Type B pancreatic cell (in vitro differentiated cells): ENCODE measurements around the gene ACTN4. TPM values are rescaled to one million over a fixed set of nuclear protein-coding genes. Genes with fewer than 3 reads are reported as not detected.
A peak's percentile ranks its signal among the peaks of the same experiment; 100 is the strongest.

Source experiments
- DNase-seq: peaks from one replicate; pipeline ENCODE4 v3.0.0; 2021; ENCODE audit warnings: mixed read lengths; ENCODE audit not compliant: unreplicated experiment; ENCODE audit errors: extremely low spot score
- H3K27ac Mint-ChIP-seq: 2 replicates; pipeline ENCODE4 v1.8.0; 2021; ENCODE audit warnings: mild to moderate bottlenecking, mixed read lengths
- H3K27me3 Mint-ChIP-seq: 2 replicates; pipeline ENCODE4 v1.8.0; 2021; ENCODE audit warnings: mixed read lengths
- H3K36me3 Mint-ChIP-seq: 2 replicates; pipeline ENCODE4 v1.8.0; 2021; ENCODE audit warnings: mixed read lengths
- H3K4me1 Mint-ChIP-seq: one replicate; pipeline ENCODE4 v1.8.0; 2021; ENCODE audit warnings: mixed read lengths; ENCODE audit not compliant: unreplicated experiment
- H3K4me3 Mint-ChIP-seq: 2 replicates; pipeline ENCODE4 v1.8.0; 2021; ENCODE audit warnings: mild to moderate bottlenecking, mixed read lengths
- H3K9me3 Mint-ChIP-seq: 2 replicates; pipeline ENCODE4 v1.8.0; 2021; ENCODE audit warnings: mixed read lengths
- total RNA-seq: library from RNA; stranded (reverse); gene quantifications from 2 replicates; pipeline ENCODE4 v1.2.1, GENCODE V29; 2021; ENCODE audit warnings: low replicate concordance
- TF ChIP-seq, protein P1 (sequence below): fragments of 200-600 bp; sonication (generic); conservative IDR thresholded peaks from 2 replicates; pipeline ENCODE4 v1.5.0; 2021; ENCODE audit warnings: antibody characterized with exemption, mild to moderate bottlenecking

ACTN4 gene
- total RNA-seq, 1 donor from 2014 or later: 475 TPM

DNA sequence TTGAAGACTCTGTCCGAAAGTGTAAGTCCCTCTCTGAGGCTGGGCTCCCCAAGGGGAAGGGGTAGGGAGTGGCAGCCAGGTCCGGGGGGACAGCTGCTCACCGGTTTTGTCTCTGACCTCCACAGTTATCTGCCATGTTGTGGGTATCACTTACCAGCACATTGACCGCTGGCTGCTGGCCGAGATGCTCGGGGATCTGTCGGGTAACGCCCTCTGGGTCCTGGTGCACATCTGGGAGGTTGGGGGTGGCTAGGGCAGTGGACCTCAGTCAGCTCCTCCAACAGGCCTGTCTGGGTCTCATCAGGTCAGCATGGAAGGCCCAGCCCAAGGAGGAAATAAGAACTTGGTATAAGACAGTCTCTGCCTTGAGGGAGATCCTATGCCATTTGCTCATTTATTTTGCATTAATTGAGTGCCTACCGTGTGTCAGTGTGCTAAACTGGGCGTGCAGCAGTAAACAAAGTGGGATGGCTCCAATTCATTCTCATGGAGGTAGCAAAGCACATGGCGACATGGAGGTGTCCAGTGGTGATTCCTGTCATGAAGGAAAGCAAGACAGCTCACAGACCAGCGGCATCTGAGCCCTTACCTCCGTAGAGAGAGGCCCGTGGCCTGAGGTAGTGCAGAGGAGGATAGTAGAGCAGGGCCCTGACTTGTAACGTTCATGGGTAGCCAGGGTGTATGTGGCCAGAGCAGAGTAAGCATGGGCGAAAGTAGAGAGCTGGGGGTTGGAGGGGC, 14.8 kb upstream of the ACTN4 start:
- H3K9me3 Mint-ChIP-seq: no peaks in the 10 kb centered on the region
- H3K27ac Mint-ChIP-seq: peak overlapping the region; percentile 14
- TF ChIP-seq, protein P1, sequence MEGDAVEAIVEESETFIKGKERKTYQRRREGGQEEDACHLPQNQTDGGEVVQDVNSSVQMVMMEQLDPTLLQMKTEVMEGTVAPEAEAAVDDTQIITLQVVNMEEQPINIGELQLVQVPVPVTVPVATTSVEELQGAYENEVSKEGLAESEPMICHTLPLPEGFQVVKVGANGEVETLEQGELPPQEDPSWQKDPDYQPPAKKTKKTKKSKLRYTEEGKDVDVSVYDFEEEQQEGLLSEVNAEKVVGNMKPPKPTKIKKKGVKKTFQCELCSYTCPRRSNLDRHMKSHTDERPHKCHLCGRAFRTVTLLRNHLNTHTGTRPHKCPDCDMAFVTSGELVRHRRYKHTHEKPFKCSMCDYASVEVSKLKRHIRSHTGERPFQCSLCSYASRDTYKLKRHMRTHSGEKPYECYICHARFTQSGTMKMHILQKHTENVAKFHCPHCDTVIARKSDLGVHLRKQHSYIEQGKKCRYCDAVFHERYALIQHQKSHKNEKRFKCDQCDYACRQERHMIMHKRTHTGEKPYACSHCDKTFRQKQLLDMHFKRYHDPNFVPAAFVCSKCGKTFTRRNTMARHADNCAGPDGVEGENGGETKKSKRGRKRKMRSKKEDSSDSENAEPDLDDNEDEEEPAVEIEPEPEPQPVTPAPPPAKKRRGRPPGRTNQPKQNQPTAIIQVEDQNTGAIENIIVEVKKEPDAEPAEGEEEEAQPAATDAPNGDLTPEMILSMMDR: no peak
- H3K36me3 Mint-ChIP-seq: peaks cover 21% of the 10 kb centered on the region
- no peak overlapping the region for H3K4me3 Mint-ChIP-seq
- no peak for DNase-seq
- peaks cover 22% of the 10 kb centered on the region for H3K4me1 Mint-ChIP-seq
- no peaks in the 10 kb centered on the region for H3K27me3 Mint-ChIP-seq

DNA sequence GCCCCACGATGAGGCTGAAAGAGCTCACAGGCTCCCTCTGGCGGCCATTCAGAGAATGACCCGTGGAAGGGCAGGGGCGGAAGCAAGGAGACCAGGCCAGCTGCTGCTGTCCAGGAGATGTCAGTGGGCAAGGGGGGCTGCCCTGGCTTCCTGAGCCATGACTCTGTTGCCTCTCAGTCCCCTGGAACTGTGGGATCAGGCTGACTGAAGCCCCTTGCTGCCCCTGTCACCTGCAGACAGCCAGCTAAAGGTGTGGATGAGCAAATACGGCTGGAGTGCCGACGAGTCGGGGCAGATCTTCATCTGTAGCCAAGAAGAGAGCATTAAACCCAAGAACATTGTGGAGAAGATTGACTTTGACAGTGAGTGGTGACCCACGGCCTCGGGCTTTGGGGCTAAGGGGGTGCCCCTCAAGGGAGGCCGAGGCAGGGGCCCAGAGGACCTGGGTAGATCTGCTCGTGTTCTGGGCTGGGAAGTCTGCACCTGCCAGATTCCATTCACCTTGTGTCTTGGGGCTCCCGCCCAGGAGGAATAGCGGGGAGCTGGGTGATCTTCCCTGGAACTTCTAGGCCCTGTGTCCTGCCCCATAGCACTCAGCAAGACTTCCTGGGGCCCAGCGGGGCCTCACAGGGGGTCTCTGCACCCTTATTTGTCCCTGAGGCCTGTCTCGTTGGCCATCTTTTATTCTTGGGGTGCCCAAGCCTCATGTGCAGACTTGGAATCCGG, 12.5 kb upstream of the ACTN4 start:
- no peaks in the 10 kb centered on the region for H3K9me3 Mint-ChIP-seq

DNA sequence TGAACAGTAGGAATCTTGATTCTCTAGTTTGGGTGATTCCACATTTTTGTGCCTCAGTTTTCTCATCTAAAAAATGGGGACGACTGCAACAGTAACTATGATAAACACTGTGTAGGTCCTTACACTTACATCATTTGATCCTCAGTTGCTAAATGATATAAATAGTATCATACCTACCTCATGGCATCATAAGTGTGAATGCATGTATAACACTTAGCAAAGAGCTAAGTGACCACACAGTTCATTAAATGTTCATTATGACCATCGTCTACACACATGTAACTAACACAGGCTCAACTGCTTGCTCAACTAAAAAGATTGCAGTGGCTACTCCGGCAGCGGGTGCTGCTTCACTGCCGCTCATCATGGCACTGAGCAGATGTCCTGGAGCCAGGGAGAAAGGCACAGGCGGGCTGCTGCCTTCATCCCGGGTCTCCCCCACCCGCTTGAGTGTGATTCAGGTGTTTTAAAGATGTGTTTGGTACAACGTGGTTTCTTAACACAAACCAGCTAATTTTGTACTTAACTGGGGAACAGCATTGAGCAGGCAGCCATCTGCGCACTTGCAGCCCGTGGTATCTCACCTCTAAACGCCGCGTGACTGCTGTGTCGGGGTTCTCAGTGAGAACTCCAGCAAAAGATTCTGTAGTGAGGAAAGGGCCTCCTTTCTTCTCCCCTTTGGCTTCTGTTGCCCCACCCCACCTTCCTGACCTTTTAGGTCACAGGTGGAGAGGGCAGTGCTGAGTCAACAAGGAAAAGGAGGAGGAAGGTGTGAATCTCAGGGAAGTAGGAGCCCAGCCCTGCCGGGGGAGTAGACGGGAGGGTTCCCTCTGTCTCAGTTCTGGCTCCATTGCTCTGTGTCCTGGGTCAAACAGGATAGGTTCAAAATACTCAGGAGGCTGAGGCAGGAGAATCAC, 11.7 kb upstream of the ACTN4 start:
- H3K36me3 Mint-ChIP-seq: peaks cover 19% of the 10 kb centered on the region
- H3K27me3 Mint-ChIP-seq: no peaks in the 10 kb centered on the region
- H3K27ac Mint-ChIP-seq: no peak overlapping the region
- TF ChIP-seq, protein P1: no peak
- H3K4me1 Mint-ChIP-seq: peaks cover 22% of the 10 kb centered on the region
- DNase-seq: no peak
- H3K4me3 Mint-ChIP-seq: no peak overlapping the region
- no peaks in the 10 kb centered on the region for H3K9me3 Mint-ChIP-seq

More for the DNA sequence above, 12.5 kb upstream of the ACTN4 start:
- Mint-ChIP-seq H3K4me3 (peak overlapping the region; percentile 6), H3K4me1 (peaks cover 22% of the 10 kb centered on the region), H3K36me3 (peaks cover 19% of the 10 kb centered on the region), H3K27ac (peak overlapping the region; percentile 68), H3K27me3 (no peaks in the 10 kb centered on the region)
- peak; percentile 84 for DNase-seq
- TF ChIP-seq, protein P1: peak; percentile 98

DNA sequence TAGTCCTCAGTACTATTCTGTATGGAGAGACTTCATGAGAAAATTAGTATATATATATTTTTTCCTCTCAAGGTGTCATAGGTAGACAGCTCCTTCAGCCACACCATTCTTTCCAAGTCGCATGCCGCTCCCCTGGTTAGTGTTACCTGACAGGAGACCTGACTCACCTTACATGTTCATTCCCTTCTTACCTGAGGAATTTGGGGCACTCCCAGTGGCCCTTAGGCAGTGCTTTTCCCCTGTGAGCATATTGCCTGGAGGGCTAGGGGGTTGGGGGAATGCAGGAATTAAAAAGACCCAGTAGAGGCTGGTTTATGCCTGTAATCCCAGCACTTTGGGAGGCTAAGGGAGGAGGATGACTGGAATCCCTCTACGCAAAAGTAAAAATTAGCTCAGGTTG, 9.0 kb upstream of the ACTN4 start:
- Mint-ChIP-seq H3K36me3 (peaks cover 11% of the 10 kb centered on the region), H3K4me3 (no peak overlapping the region), H3K27me3 (no peaks in the 10 kb centered on the region), H3K4me1 (peaks cover 16% of the 10 kb centered on the region), H3K9me3 (peaks cover 3% of the 10 kb centered on the region), H3K27ac (peak overlapping the region; percentile 55)
- TF ChIP-seq, protein P1: no peak
- no peak for DNase-seq

DNA sequence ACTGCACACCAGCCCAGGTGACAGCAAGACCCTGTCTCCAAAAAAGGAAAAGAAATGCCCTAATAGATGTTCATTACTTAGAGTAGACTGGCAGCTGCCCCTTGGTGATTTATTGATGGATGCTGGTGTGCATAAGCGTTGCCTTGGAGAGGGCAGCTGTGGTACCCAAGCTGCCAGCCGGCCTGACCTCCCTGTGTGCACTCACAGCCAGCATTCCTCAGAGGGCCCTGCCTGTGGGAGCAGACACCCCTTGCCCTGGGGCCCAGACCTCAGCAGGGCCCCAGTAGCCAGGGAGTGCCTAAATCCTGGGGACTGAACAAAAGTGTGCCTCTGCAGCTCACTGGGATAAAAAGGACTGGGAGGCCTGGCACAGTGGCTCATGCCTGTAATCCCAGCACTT, 7.8 kb upstream of the ACTN4 start:
- no peak for DNase-seq
- Mint-ChIP-seq H3K27ac (peak overlapping the region; percentile 56), H3K4me3 (no peak overlapping the region), H3K9me3 (peaks cover 3% of the 10 kb centered on the region), H3K4me1 (peaks cover 12% of the 10 kb centered on the region), H3K27me3 (no peaks in the 10 kb centered on the region), H3K36me3 (peaks cover 10% of the 10 kb centered on the region)
- TF ChIP-seq, protein P1: no peak
